Activated naive CD8-positive, alpha-beta T cell treated with anti-CD3 and anti-CD28 coated beads, Interleukin-2, amount 50 U/mL, for 24 hours (primary cell): ENCODE data around the gene ADAM22.
"Not testable (repeated sequence)": the region's sequence is repeated elsewhere in the genome, so short reads cannot be mapped to it uniquely, and the experiment has no call there.

Source experiments
- ATAC-seq: fragments of 150-1000 bp; cut with Tn5 transposase; one replicate; pipeline ENCODE4 v1.10.0; 2021
- DNase-seq: peaks from one replicate; pipeline ENCODE4 v3.0.0; 2021
- H3K27ac Mint-ChIP-seq: one replicate; pipeline ENCODE4 v1.8.0; 2021; ENCODE audit warnings: mild to moderate bottlenecking, mixed read lengths
- H3K27me3 Mint-ChIP-seq: one replicate; pipeline ENCODE4 v1.8.0; 2021; ENCODE audit warnings: mixed read lengths
- H3K36me3 Mint-ChIP-seq: one replicate; pipeline ENCODE4 v1.8.0; 2021; ENCODE audit warnings: low read depth, mixed read lengths
- H3K4me1 Mint-ChIP-seq: one replicate; pipeline ENCODE4 v1.8.0; 2021; ENCODE audit warnings: mixed read lengths
- H3K4me3 Mint-ChIP-seq: one replicate; pipeline ENCODE4 v1.8.0; 2021; ENCODE audit warnings: mild to moderate bottlenecking, moderate library complexity, mixed read lengths
- H3K9me3 Mint-ChIP-seq: one replicate; pipeline ENCODE4 v1.8.0; 2021; ENCODE audit warnings: mixed read lengths

ADAM22 gene

DNA sequence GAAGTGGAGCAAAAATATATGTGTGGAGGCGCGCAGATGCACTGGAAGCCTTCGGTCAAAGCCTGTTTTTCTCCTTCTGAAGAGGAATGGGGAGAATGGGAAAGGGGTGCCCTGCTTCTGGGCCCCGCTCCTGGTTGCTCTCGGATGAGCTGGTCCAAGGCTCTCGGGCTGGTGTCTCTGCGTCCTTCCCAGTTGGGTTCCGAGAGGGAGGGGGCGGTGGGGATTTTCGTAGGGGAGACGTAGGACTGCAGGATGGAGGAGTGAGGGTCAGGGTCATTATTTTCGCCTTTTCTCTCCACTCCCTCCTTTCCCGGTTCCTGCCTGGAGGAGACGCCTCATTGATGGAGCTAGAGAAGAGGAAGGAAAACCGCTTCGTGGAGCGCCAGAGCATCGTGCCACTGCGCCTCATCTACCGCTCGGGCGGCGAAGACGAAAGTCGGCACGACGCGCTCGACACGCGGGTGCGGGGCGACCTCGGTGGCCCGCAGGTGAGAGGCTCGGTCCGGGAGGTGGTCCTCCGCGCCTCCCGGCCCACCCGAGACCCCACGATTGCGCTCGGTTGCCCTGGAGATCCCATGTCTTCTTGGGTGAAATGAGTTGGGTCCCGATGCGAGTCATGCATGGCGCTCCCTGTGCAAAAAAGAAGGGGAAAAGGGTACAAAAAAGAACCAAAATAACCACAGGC, 790 bp downstream of the ADAM22 start:
- Mint-ChIP-seq H3K27me3 (peaks cover 9% of the 10 kb centered on the region), H3K27ac (peak overlapping the region; percentile 69), H3K36me3 (no peaks in the 10 kb centered on the region), H3K4me1 (peaks cover 14% of the 10 kb centered on the region), H3K9me3 (no peaks in the 10 kb centered on the region), H3K4me3 (peak overlapping the region; percentile 83)
- ATAC-seq (no peak), DNase-seq (peak; percentile 12)

DNA sequence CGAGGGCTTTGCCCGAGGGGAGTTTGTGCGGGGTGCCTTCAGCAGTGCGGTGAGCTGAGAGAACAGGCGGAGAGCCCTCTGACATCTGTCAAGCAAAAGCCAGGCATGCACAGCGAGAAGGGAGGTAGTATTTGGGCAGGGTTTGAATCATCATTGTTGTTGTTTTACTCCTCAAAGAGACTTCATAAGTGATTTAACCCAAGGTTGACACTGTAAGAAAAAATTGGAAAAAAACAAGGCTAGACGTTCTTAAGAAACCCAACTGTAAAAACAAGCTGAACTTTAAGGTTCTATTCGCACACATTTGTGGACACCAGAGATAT, 1.3 kb downstream of the ADAM22 start:
- H3K27me3 Mint-ChIP-seq = peaks cover 8% of the 10 kb centered on the region
- H3K27ac Mint-ChIP-seq = no peak overlapping the region
- no peaks in the 10 kb centered on the region for H3K9me3 Mint-ChIP-seq
- H3K4me1 Mint-ChIP-seq = peaks cover 14% of the 10 kb centered on the region
- ATAC-seq = no peak
- H3K36me3 Mint-ChIP-seq = no peaks in the 10 kb centered on the region
- DNase-seq = no peak
- peak overlapping the region; percentile 83 for H3K4me3 Mint-ChIP-seq

DNA sequence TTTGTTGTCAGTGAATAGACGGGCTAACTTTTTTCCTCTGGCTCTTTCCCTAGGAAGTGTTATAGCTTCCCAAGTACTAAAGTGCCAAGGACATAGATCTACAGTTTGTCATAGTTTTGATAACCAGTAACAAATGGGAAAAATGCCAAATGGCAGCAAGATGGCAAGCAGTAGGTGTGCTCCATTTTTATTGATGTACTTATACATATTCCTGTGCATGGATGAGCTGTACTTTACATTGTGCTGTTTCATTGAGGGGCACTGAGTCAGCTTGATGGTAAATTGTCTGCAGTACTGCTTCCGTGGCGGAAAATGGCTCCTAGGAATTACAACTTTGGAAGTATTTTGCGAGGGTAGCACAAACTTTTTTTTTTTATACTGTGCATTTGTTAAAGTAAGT, 7.1 kb downstream of the ADAM22 start:
- Mint-ChIP-seq H3K4me1 (no peaks in the 10 kb centered on the region), H3K36me3 (no peaks in the 10 kb centered on the region), H3K27ac (no peak overlapping the region), H3K9me3 (no peaks in the 10 kb centered on the region), H3K4me3 (no peak overlapping the region), H3K27me3 (peaks cover 2% of the 10 kb centered on the region)
- DNase-seq (no peak), ATAC-seq (no peak)

DNA sequence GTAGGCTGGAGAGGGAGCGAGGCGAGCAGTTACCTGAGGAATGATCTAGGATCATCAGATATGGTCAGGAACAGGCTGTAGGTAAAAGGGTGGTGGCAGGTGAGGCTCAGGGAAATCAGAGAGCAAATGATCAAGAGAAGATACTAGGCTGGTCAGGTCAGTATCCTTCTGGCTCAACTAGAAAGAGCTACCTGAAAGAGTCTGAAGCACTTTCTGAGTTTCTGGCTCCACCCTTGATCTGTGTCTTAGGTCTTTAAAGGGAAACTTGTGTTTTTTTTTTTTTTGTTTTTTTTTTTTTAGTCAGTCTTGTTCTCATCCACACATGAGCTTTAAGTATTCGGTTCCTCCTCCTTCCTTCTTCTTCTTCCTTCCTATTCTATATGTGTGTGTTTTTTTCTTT, 10.5 kb downstream of the ADAM22 start:
- H3K27ac Mint-ChIP-seq = no peak overlapping the region
- H3K36me3 Mint-ChIP-seq = no peaks in the 10 kb centered on the region
- no peaks in the 10 kb centered on the region for H3K9me3 Mint-ChIP-seq
- no peak for DNase-seq
- no peak for ATAC-seq
- no peak overlapping the region for H3K4me3 Mint-ChIP-seq
- H3K27me3 Mint-ChIP-seq = no peaks in the 10 kb centered on the region
- H3K4me1 Mint-ChIP-seq = no peaks in the 10 kb centered on the region

DNA sequence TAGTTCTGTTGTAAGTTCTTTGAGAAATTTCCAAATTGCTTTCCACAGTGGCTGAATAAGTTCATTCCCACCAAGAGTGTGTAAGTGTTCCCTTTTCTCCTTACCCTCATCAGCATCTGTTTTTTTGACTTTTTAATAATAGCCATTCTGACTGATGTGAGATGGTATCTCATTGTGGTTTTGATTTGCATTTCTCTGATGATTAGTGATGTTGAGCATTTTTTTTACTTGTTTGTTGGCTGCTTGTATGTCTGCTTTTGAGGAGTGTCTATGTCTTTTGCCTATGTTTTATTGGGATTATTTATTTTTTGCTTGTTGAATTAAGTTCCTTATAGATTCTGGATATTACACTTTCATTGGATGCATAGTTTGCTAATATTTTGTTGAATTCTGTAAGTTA, 11.9 kb downstream of the ADAM22 start:
- H3K4me3 Mint-ChIP-seq, H3K9me3 Mint-ChIP-seq, ATAC-seq, H3K27me3 Mint-ChIP-seq, H3K4me1 Mint-ChIP-seq, H3K36me3 Mint-ChIP-seq, H3K27ac Mint-ChIP-seq, DNase-seq: not testable (repeated sequence)

DNA sequence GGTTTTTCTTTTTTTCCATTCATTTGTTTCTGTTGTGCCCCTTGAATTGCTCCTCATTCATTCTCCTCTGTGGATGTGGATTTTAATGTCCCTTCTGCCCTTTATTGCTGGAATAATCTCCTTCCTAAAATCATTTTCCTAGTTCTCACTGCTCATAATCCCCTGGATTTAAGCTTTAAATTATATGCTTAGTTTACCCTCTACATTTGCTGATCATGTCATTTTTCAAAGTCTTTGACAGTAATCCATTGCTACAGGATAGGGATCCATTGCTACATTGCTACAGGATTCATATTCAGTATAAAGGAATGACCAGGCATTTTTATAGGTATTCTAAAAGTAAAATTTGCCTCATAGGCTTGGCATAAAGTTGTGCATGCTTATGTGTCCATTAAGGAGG, 14.3 kb downstream of the ADAM22 start:
- no peak overlapping the region for H3K27ac Mint-ChIP-seq
- H3K4me3 Mint-ChIP-seq = no peak overlapping the region
- no peak for DNase-seq
- H3K4me1 Mint-ChIP-seq = no peaks in the 10 kb centered on the region
- H3K9me3 Mint-ChIP-seq = no peaks in the 10 kb centered on the region
- H3K27me3 Mint-ChIP-seq = no peaks in the 10 kb centered on the region
- no peak for ATAC-seq
- H3K36me3 Mint-ChIP-seq = no peaks in the 10 kb centered on the region

DNA sequence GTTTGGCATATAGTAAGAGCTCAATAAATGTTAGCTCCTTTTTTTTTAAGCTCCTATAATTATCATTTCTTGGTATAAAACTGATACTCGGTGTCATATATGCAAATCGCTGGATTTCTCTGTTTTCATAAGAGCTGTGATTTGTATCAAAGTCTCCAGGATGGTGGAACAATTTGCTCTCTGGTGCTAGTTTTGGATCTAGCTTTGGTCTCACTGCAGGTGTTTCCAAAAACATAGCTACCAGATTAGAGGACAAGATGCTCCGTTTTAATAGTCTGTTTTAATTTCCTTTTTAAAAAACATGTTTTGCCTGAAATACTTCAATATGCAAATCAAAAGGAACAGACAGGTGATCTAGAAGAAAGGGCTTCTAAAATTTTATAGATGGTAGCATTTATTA, 25.3 kb downstream of the ADAM22 start:
- Mint-ChIP-seq H3K4me3 (no peak overlapping the region), H3K27ac (no peak overlapping the region), H3K36me3 (no peaks in the 10 kb centered on the region), H3K9me3 (no peaks in the 10 kb centered on the region), H3K27me3 (no peaks in the 10 kb centered on the region), H3K4me1 (no peaks in the 10 kb centered on the region)
- ATAC-seq (no peak), DNase-seq (no peak)

DNA sequence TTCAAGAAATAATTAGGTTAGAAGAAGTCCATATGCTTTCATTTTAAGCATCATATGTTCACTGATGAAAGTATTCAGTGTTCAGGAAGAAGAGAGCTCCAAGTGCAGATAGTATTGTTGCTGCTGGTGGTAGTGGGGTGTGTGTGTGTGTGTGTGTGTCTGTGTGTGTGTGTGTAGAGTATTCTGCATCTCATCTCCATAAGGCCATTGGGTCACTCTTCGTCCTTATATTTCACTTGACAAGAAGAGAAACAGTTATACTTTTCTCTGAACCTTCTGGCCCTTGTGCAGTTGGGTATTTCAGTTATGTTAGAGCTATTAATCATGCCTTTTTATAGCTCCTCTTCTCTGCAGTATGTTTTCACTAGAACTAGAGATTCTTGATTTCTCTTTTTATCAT, 26.2 kb downstream of the ADAM22 start:
- ATAC-seq = no peak
- no peaks in the 10 kb centered on the region for H3K36me3 Mint-ChIP-seq
- H3K4me3 Mint-ChIP-seq = no peak overlapping the region
- no peaks in the 10 kb centered on the region for H3K9me3 Mint-ChIP-seq
- DNase-seq = no peak
- H3K27me3 Mint-ChIP-seq = no peaks in the 10 kb centered on the region
- no peak overlapping the region for H3K27ac Mint-ChIP-seq
- no peaks in the 10 kb centered on the region for H3K4me1 Mint-ChIP-seq

DNA sequence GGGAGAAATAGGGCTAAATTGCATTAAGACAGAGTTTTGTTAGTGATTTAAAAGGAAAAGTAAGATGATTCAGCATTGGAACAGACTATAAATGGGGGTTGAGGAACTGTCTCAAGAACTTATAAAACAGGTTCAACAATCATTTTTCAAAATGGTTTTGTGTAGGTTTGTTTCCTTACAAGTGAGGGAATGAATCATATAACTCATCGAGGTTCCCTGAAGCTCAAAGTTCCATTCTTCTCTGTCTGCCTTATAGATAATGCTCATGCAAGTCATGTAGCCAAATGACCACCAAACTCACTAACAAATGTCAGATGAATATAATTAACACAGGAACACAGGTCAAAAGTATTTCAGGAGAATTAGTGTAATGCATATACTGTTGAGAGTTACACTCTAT, 27.7 kb downstream of the ADAM22 start:
- Mint-ChIP-seq H3K27ac (no peak overlapping the region), H3K9me3 (no peaks in the 10 kb centered on the region), H3K27me3 (no peaks in the 10 kb centered on the region), H3K4me3 (no peak overlapping the region), H3K4me1 (no peaks in the 10 kb centered on the region), H3K36me3 (peaks cover 4% of the 10 kb centered on the region)
- no peak for DNase-seq
- ATAC-seq = no peak

DNA sequence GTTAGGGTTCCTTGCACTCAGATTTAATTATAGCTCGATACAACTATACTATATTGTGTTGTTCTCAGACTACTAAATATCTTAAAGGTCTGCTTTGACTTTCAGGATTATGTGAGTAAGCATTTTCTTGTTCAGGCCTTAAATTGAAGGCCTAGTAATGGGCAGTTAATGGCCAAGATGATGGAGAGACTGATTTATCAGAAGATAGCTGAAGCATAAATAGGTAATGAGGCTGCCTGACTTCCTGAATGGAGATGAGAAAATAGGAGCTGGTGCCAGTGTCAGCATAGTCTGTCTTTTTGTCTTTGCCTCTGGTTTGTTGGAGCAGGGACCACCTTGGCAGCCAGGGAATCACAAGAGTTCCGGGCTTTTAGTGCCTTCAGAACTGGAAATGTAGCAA, 32.2 kb downstream of the ADAM22 start:
- Mint-ChIP-seq H3K4me1 (no peaks in the 10 kb centered on the region), H3K9me3 (no peaks in the 10 kb centered on the region), H3K36me3 (peaks cover 5% of the 10 kb centered on the region), H3K27ac (no peak overlapping the region), H3K4me3 (no peak overlapping the region), H3K27me3 (no peaks in the 10 kb centered on the region)
- no peak for ATAC-seq
- DNase-seq = no peak

DNA sequence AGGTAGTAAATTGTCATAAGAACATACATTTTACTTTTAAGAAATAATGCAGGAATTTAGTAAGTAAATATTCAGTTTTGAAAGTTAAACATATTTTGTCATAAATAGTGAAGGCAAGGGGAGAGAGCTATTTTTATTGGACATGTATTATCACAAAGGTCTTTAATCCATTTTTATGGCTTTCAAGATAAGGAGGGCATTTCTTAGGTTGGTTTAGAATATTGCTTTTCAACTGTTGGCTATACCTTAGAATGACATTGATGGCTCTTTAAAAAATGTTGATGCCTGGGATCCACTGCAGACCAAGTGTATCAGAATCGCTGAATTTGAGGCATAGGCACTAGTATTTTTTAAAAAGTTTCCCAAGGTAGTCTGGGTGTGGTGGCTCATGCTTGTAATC, 34.0 kb downstream of the ADAM22 start:
- Mint-ChIP-seq H3K27me3 (no peaks in the 10 kb centered on the region), H3K9me3 (no peaks in the 10 kb centered on the region), H3K36me3 (peaks cover 5% of the 10 kb centered on the region), H3K4me1 (no peaks in the 10 kb centered on the region), H3K27ac (no peak overlapping the region), H3K4me3 (no peak overlapping the region)
- DNase-seq (no peak), ATAC-seq (no peak)

DNA sequence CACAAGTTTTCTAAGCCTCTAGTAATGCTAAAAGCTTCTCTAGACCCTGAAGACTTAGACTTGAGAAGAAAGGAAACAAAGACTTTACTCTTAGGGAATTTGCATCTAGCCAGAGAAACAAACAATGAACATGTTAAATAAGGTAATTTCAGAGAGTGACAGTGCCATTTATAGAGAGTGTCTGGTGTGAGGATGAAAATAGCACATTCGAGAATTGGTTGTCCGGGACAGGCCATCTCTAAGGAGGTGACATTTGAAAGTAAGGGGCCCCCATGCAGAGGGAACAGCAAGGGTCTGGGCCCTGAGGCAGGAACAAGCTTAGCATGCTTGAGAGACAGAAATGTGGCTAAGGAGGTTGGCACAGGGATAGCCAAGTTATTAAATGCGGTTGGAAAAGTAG, 48.1 kb downstream of the ADAM22 start:
- ATAC-seq = no peak
- Mint-ChIP-seq H3K36me3 (no peaks in the 10 kb centered on the region), H3K9me3 (no peaks in the 10 kb centered on the region), H3K27me3 (no peaks in the 10 kb centered on the region), H3K4me3 (no peak overlapping the region), H3K27ac (no peak overlapping the region), H3K4me1 (no peaks in the 10 kb centered on the region)
- DNase-seq = no peak

DNA sequence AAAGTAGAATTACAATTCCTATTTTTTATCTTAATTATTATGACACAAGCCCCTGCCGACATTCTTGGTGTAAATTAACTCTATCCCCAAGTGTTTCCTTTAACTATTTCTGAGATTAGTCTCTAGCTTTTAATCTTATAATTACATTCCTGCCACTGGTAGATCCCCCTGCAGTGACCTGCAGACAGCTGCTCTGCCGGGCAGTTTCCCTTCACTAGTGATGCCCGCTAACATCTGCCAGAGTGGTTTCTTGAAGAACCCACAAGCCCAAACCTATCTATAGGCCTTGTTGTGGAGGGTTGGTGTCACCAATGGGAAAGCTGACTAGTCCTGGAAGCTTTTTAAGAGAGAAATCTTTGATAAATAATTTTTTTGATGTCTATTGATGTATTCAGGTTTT, 50.0 kb downstream of the ADAM22 start:
- Mint-ChIP-seq H3K9me3 (no peaks in the 10 kb centered on the region), H3K36me3 (no peaks in the 10 kb centered on the region), H3K4me1 (no peaks in the 10 kb centered on the region), H3K27ac (no peak overlapping the region), H3K27me3 (no peaks in the 10 kb centered on the region), H3K4me3 (no peak overlapping the region)
- DNase-seq = no peak
- no peak for ATAC-seq

DNA sequence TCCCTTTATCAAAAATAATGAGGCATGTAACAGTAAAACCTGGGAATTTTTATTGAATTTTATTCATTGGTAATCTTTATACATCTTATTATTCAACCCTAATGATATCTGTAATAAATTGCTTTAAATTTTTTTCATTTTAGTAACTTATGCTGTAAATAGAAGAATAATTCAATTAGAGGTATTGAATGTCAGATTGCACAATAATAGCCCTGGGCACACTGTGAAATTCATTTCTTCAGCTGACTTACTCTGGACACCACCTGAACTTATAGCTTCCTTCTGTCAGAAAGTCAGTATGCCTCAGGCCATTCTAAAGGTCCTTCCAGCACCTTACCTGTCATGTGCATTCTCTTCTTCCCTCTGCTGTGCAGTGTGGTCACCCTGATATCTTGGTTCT, 59.2 kb downstream of the ADAM22 start:
- Mint-ChIP-seq H3K4me3 (no peak overlapping the region), H3K36me3 (no peaks in the 10 kb centered on the region), H3K27me3 (no peaks in the 10 kb centered on the region), H3K27ac (no peak overlapping the region), H3K9me3 (no peaks in the 10 kb centered on the region), H3K4me1 (no peaks in the 10 kb centered on the region)
- no peak for DNase-seq
- no peak for ATAC-seq

DNA sequence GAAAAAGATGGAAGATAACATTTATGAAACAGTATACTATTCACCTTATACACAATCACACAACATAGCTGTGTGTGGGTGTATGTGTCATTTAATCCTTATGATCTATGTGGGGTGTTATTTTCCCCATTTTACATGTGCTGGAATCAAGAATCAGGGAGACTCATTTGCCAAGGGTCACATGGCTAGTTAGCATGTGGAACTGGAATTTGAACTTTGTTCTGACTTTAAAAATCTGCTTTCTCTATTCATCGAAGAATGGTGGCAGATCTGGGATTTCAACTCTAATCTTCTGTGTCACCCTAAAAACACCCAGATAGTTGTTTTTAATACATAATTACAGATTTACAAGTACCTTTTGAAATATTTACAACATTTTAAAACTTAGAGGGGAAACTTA, 65.2 kb downstream of the ADAM22 start:
- no peak for ATAC-seq
- Mint-ChIP-seq H3K4me1 (no peaks in the 10 kb centered on the region), H3K4me3 (no peak overlapping the region), H3K36me3 (no peaks in the 10 kb centered on the region), H3K9me3 (no peaks in the 10 kb centered on the region), H3K27ac (no peak overlapping the region), H3K27me3 (no peaks in the 10 kb centered on the region)
- DNase-seq = no peak

DNA sequence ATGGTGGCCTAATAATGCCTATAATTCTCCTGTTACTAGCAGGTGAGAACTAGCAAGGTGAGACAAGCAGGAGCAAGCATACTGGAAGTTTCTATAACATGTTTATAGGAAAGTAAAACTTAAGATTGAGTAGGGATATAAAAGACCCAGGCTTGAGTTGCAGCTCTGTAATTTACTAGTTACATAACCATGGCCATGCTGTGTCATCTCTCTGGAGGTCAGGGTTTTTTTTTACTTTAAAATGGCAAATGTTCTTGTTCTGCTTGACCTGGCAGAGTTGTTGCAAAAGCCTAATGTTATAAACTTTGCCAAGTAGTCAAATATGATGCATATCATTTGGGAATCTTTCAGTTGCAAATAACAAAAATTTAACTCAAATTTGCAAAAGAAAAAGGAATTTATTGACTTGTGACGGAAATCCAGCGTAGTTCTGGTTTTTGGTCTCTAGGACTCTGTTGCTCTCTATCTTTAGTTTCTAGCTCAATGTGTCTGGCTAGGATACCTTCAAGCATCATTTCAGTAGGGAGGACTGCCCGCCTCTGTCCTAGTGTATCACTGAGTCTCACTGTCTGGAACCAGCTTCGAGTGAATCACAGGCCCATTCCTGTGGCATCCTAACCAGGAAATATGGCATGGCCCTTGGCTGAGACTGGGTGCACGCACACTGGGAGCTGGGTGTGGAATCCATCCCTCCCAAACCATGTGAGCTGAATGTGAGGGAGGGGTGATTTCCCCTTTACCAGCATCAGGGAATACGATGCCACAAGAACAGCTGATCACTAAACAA, 67.9 kb downstream of the ADAM22 start:
- no peak overlapping the region for H3K27ac Mint-ChIP-seq
- no peaks in the 10 kb centered on the region for H3K9me3 Mint-ChIP-seq
- H3K4me3 Mint-ChIP-seq = no peak overlapping the region
- H3K4me1 Mint-ChIP-seq = no peaks in the 10 kb centered on the region
- no peaks in the 10 kb centered on the region for H3K36me3 Mint-ChIP-seq
- DNase-seq = no peak
- ATAC-seq = no peak
- no peaks in the 10 kb centered on the region for H3K27me3 Mint-ChIP-seq
